Measurements from ENCODE around the gene UTP20. TPM values are rescaled to one million over a fixed set of nuclear protein-coding genes. Genes with fewer than 3 reads are reported as not detected.

Gene UTP20
- total RNA-seq, 1 experiment from 2014 or later = 23.7 TPM

DNA sequence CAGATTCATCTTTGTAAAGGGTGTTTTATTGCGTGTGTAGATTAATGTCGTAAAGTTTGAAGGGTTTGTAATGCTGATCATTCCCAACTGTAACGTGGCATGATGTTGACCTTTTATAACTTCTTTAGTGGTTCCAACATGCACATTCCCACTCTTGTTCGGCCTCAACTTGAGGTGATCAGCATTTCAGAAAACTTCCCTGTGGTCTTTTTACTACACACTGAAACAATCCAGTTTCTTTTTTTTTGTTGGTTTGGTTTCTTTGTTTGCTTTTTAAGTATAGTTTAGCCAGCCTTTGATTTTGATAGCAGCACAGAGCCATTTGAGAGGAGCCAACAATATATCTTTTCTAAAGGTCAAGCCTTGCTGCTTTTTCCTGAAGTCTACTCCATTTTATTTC lies 22.8 kb downstream of the UTP20 start:
- intact Hi-C loops (cut with micrococcal nuclease; ENCODE audit: unreplicated experiment) = no loop called here
- no peak for DNase-seq
- no peak overlapping the region for H3K4me3 ChIP-seq (ENCODE audit: low read depth, low read length)
- no peaks in the 10 kb centered on the region for H3K9me3 ChIP-seq
- Mint-ChIP-seq H3K9me3 (ENCODE audit: unreplicated experiment) (no peaks in the 10 kb centered on the region), H3K27ac (ENCODE audit: unreplicated experiment) (no peak overlapping the region), H3K4me1 (ENCODE audit: low read depth, unreplicated experiment) (peaks cover 7% of the 10 kb centered on the region), H3K4me3 (ENCODE audit: unreplicated experiment) (no peak overlapping the region), H3K36me3 (ENCODE audit: insufficient read depth, unreplicated experiment) (peaks cover 42% of the 10 kb centered on the region), H3K27me3 (ENCODE audit: insufficient read depth, unreplicated experiment) (no peaks in the 10 kb centered on the region)
- ChIA-PET POLR2A (no interaction called here), CTCF (no interaction called here)
- TF ChIP-seq, protein P1, sequence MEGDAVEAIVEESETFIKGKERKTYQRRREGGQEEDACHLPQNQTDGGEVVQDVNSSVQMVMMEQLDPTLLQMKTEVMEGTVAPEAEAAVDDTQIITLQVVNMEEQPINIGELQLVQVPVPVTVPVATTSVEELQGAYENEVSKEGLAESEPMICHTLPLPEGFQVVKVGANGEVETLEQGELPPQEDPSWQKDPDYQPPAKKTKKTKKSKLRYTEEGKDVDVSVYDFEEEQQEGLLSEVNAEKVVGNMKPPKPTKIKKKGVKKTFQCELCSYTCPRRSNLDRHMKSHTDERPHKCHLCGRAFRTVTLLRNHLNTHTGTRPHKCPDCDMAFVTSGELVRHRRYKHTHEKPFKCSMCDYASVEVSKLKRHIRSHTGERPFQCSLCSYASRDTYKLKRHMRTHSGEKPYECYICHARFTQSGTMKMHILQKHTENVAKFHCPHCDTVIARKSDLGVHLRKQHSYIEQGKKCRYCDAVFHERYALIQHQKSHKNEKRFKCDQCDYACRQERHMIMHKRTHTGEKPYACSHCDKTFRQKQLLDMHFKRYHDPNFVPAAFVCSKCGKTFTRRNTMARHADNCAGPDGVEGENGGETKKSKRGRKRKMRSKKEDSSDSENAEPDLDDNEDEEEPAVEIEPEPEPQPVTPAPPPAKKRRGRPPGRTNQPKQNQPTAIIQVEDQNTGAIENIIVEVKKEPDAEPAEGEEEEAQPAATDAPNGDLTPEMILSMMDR (IDR thresholded peaks at IDR 0.05; ENCODE audit: insufficient read depth in 1 of 2, low read depth in 1 of 2, low read length in 1 of 2, severe bottlenecking in 1 of 2, unreplicated experiment in 1 of 2) = no peak
- no peaks in the 10 kb centered on the region for H3K4me1 ChIP-seq
- no TSS peak for BruUV-seq (replicated peaks)
- no peaks in the 10 kb centered on the region for H3K27me3 ChIP-seq (replicated peaks; ENCODE audit: control insufficient read depth, insufficient read depth, low read length)
- H3K36me3 ChIP-seq (ENCODE audit: control insufficient read depth, insufficient read depth, low read length) = no peaks in the 10 kb centered on the region; the same call in 1 of the 2 replicates

DNA sequence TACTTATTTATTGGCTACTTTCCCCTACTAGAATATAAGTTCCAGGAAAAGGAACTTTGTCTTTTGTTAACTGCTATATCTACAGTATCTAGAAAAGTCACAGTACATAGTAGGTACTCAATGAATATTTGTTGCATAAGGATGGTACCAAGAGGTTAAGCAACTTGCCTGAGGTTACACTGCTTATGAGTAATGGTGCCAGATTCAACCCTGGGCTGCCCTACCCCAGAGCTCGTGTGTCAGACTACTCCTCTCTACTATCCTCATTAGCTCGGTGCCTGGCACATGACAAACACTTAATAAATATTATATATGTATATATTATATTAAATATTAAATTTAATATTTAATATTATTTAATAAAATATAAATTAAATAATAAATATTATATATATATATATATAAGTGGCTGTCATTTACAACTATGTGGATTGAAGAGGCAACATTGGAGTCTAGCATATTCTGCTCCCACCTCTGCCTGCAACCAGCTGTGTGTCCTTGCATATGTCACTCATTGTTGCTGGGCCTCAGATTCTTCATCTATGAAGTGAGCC lies 25.4 kb downstream of the UTP20 start:
- no peaks in the 10 kb centered on the region for H3K9me3 ChIP-seq
- ChIA-PET CTCF (no interaction called here), POLR2A (no interaction called here)
- no peak overlapping the region for H3K4me3 Mint-ChIP-seq (ENCODE audit: unreplicated experiment)
- BruUV-seq (replicated peaks) = no TSS peak
- peaks cover 51% of the 10 kb centered on the region for H3K36me3 Mint-ChIP-seq (ENCODE audit: insufficient read depth, unreplicated experiment)
- TF ChIP-seq, protein P1 (IDR thresholded peaks at IDR 0.05; ENCODE audit: insufficient read depth in 1 of 2, low read depth in 1 of 2, low read length in 1 of 2, severe bottlenecking in 1 of 2, unreplicated experiment in 1 of 2) = no peak
- no peaks in the 10 kb centered on the region for H3K36me3 ChIP-seq (ENCODE audit: control insufficient read depth, insufficient read depth, low read length)
- H3K4me1 Mint-ChIP-seq (ENCODE audit: low read depth, unreplicated experiment) = no peaks in the 10 kb centered on the region
- intact Hi-C loops (cut with micrococcal nuclease; ENCODE audit: unreplicated experiment) = no loop called here
- no peaks in the 10 kb centered on the region for H3K27me3 ChIP-seq (replicated peaks; ENCODE audit: control insufficient read depth, insufficient read depth, low read length)
- no peaks in the 10 kb centered on the region for H3K27me3 Mint-ChIP-seq (ENCODE audit: insufficient read depth, unreplicated experiment)
- no peak for DNase-seq
- H3K27ac Mint-ChIP-seq (ENCODE audit: unreplicated experiment) = no peak overlapping the region
- H3K4me3 ChIP-seq (ENCODE audit: low read depth, low read length) = no peak overlapping the region
- no peaks in the 10 kb centered on the region for H3K9me3 Mint-ChIP-seq (ENCODE audit: unreplicated experiment)
- no peaks in the 10 kb centered on the region for H3K4me1 ChIP-seq

DNA sequence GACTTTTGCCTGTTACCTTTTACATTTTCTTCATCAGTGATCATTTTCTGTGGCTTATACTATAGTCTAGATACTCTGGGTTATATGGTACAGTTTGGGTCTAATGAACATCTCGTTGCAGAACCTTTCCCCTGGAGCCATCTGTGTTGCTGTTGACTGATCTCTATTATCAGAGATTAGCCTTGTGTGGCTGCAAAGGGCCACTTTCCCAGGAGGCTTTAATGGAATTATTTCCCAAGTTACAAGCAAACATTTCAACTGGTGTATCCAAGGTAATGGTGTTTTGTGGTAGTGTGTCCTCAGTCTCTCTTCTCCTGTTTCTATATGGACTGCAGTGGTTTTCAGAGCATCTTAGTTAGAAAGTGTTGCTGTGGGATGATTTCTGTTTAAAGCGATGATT lies 25.9 kb downstream of the UTP20 start:
- Histone ChIP-seq H3K27me3 (replicated peaks; ENCODE audit: control insufficient read depth, insufficient read depth, low read length) (no peaks in the 10 kb centered on the region), H3K9me3 (no peaks in the 10 kb centered on the region), H3K4me1 (no peaks in the 10 kb centered on the region), H3K36me3 (ENCODE audit: control insufficient read depth, insufficient read depth, low read length) (no peaks in the 10 kb centered on the region), H3K4me3 (ENCODE audit: low read depth, low read length) (no peak overlapping the region)
- no peaks in the 10 kb centered on the region for H3K9me3 Mint-ChIP-seq (ENCODE audit: unreplicated experiment)
- H3K4me3 Mint-ChIP-seq (ENCODE audit: unreplicated experiment) = no peak overlapping the region
- BruUV-seq (replicated peaks) = no TSS peak
- H3K36me3 Mint-ChIP-seq (ENCODE audit: insufficient read depth, unreplicated experiment) = peaks cover 50% of the 10 kb centered on the region
- POLR2A ChIA-PET = no interaction called here
- TF ChIP-seq, protein P1 (IDR thresholded peaks at IDR 0.05; ENCODE audit: insufficient read depth in 1 of 2, low read depth in 1 of 2, low read length in 1 of 2, severe bottlenecking in 1 of 2, unreplicated experiment in 1 of 2) = no peak
- CTCF ChIA-PET = no interaction called here
- no peaks in the 10 kb centered on the region for H3K27me3 Mint-ChIP-seq (ENCODE audit: insufficient read depth, unreplicated experiment)
- no peak for DNase-seq
- intact Hi-C loops (cut with micrococcal nuclease; ENCODE audit: unreplicated experiment) = no loop called here
- H3K27ac Mint-ChIP-seq (ENCODE audit: unreplicated experiment) = no peak overlapping the region
- H3K4me1 Mint-ChIP-seq (ENCODE audit: low read depth, unreplicated experiment) = no peaks in the 10 kb centered on the region
